Activated T-cell treated with anti-CD3 and anti-CD28 coated beads, Interleukin-2, amount 50 U/mL, for 72 hours (primary cell): ENCODE measurements around the gene ZNF184. TPM values are rescaled to one million over a fixed set of nuclear protein-coding genes. Genes with fewer than 3 reads are reported as not detected.

Experiments
- ATAC-seq, 2 donors: fragments of 150-1000 bp; cut with Tn5 transposase; replicated peaks in 1 of 2; 2 replicates each; pipeline ENCODE4 v1.10.0; 2021; ENCODE audit warnings: moderate library complexity in 2 of 2, mild to moderate bottlenecking in 1 of 2
- DNase-seq, 2 donors: peaks; one replicate each; pipeline ENCODE4 v3.0.0; 2021 to 2022; ENCODE audit warnings: mixed read lengths in 1 of 2
- H3K27ac Mint-ChIP-seq: one replicate; pipeline ENCODE4 v1.8.0; 2022; ENCODE audit warnings: mild to moderate bottlenecking, moderate library complexity, mixed read lengths
- H3K27me3 Mint-ChIP-seq: one replicate; pipeline ENCODE4 v1.8.0; 2022; ENCODE audit warnings: low read depth, mixed read lengths
- H3K36me3 Mint-ChIP-seq, 2 donors: one replicate each; pipeline ENCODE4 v1.8.0; 2022; ENCODE audit warnings: mixed read lengths in 2 of 2, mild to moderate bottlenecking in 1 of 2; ENCODE audit not compliant: insufficient read depth in 2 of 2
- H3K4me1 Mint-ChIP-seq: one replicate; pipeline ENCODE4 v1.8.0; 2022; ENCODE audit warnings: low read depth, mixed read lengths
- H3K4me3 Mint-ChIP-seq, 2 donors: one replicate each; pipeline ENCODE4 v1.8.0; 2022; ENCODE audit warnings: mild to moderate bottlenecking in 2 of 2, mixed read lengths in 2 of 2, moderate library complexity in 2 of 2
- H3K9me3 Mint-ChIP-seq, 2 donors: one replicate each; pipeline ENCODE4 v1.8.0; 2022; ENCODE audit warnings: mixed read lengths in 2 of 2
- total RNA-seq, 2 donors: library from RNA; stranded (reverse); gene quantifications; one replicate each; pipeline ENCODE4 v1.2.3, GENCODE V29; 2022

ZNF184 gene
- total RNA-seq, 2 donors from 2014 or later, result 12.3 to 13.1 TPM

GRCh38 chr6:27474172-27474465, 1.2 kb upstream of the ZNF184 start:
- peaks cover 0 to under 1% of the 10 kb centered on the region in 2 donors for H3K9me3 Mint-ChIP-seq
- H3K4me1 Mint-ChIP-seq, result peaks cover 37% of the 10 kb centered on the region
- DNase-seq, result no peak
- peaks cover 14% of the 10 kb centered on the region in 2 donors for H3K36me3 Mint-ChIP-seq
- no peaks in the 10 kb centered on the region for H3K27me3 Mint-ChIP-seq
- H3K4me3 Mint-ChIP-seq, result peak overlapping the region; percentile 30 to 86
- ATAC-seq, result no peak
- H3K27ac Mint-ChIP-seq, result no peak overlapping the region

- ATAC-seq, result peak; percentile 50 to 62
- Mint-ChIP-seq H3K27ac (peak overlapping the region; percentile 97), H3K36me3 (peaks cover 17 to 31% of the 10 kb centered on the region in 2 donors), H3K9me3 (peaks cover 0 to 1% of the 10 kb centered on the region in 2 donors), H3K4me3 (peak overlapping the region; percentile 86 to 99), H3K27me3 (no peaks in the 10 kb centered on the region), H3K4me1 (peaks cover 53% of the 10 kb centered on the region)
- peak; percentile 53 to 68 for DNase-seq
Observed at GRCh38 chr6:27472182-27472616, 706 bp downstream of the ZNF184 start.

DNA sequence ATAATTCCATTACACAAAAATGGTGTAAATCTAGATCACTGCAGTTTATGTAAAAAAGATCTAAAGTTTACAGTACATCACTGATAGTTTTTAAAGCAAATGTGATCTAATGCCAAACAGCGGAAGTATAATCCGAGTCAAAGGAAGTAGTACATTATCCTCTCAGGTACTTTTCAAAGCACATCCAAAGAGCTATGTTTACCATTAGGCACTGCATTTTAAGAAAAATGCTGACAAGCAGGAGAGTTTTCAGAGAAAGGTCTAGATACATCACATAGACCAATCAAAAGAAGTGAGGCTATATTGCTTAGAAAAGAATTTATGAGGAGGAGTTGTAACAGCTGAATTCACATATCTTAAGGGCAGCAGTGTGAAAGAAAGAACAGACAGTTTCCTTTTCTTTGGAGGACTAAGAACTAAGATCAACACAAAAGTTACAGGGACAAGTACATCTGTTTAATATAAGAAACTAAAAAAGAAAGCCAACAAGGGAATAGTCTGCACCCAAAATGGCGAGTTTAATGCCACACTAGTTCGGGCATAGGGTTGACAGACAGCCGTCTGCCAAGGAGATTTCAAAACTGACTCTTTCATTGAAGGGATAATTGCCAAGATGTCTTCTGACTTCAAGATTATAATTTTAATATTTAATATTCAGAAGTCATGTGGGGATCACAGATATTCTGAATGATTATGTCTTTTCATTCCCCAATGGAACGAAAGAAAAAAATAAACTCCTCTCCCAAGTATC, 1.4 kb downstream of the ZNF184 start:
- no peaks in the 10 kb centered on the region for H3K27me3 Mint-ChIP-seq
- peak overlapping the region; percentile 97 for H3K27ac Mint-ChIP-seq
- H3K4me1 Mint-ChIP-seq, result peaks cover 55% of the 10 kb centered on the region
- no peak for ATAC-seq
- no peak for DNase-seq
- peaks cover 3 to 6% of the 10 kb centered on the region in 2 donors for H3K9me3 Mint-ChIP-seq
- H3K36me3 Mint-ChIP-seq, result peaks cover 23 to 37% of the 10 kb centered on the region in 2 donors
- peak overlapping the region; percentile 86 to 99 for H3K4me3 Mint-ChIP-seq

DNA sequence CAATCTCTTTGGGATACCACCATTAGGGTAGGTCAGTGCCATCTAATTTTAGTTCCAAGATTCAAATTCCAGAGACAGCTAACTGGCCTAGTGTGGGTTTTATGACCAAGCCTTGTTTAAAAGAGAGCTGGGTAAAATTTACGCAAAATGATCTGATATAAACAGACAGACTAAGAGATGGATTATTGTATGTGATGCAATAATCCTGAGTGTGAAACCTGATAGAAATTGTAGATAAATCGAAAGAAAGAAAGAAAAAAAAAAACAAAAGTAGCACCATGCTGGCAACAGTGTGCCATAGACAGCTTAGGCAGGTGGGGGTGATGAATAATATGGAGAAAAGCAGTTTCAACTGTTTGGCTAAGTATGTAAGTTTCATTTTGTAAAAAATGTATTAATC, 2.9 kb downstream of the ZNF184 start:
- no peaks in the 10 kb centered on the region for H3K27me3 Mint-ChIP-seq
- peaks cover 28 to 43% of the 10 kb centered on the region in 2 donors for H3K36me3 Mint-ChIP-seq
- H3K27ac Mint-ChIP-seq, result peak overlapping the region; percentile 61
- peaks cover 3 to 6% of the 10 kb centered on the region in 2 donors for H3K9me3 Mint-ChIP-seq
- H3K4me3 Mint-ChIP-seq, result peak overlapping the region; percentile 5 to 78
- DNase-seq, result no peak
- peaks cover 61% of the 10 kb centered on the region for H3K4me1 Mint-ChIP-seq
- ATAC-seq, result no peak

- Mint-ChIP-seq H3K4me3 (peak overlapping the region in 1 of 2 donors; percentile 39), H3K36me3 (peaks cover 29 to 54% of the 10 kb centered on the region in 2 donors), H3K9me3 (peaks cover 6% of the 10 kb centered on the region in 2 donors), H3K27ac (peak overlapping the region; percentile 72), H3K27me3 (no peaks in the 10 kb centered on the region), H3K4me1 (peaks cover 61% of the 10 kb centered on the region)
- ATAC-seq (no peak), DNase-seq (no peak)
Observed at GRCh38 chr6:27468334-27468733, 4.6 kb downstream of the ZNF184 start.

DNA sequence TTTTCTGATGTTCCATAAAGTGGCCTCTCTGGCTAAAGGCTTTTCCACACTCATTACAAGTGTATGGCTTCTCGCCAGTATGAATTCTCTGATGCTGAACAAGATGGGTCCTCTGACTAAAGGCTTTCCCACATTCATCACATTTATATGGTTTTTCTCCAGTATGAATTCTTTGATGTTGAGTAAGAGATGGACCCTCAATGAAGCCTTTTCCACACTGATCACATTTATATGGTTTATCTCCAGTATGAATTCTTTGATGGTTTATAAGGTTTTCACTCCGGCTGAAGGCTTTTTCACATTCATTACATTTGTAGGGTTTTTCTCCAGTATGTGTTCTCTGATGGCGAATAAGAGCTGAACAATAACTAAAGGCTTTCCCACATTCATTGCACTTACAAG, 20.4 kb downstream of the ZNF184 start:
- Mint-ChIP-seq H3K9me3 (peaks cover 27 to 50% of the 10 kb centered on the region in 2 donors), H3K36me3 (peaks cover 75 to 89% of the 10 kb centered on the region in 2 donors), H3K4me3 (no peak overlapping the region), H3K4me1 (no peaks in the 10 kb centered on the region), H3K27me3 (no peaks in the 10 kb centered on the region), H3K27ac (no peak overlapping the region)
- ATAC-seq (no peak), DNase-seq (no peak)

GRCh38 chr6:27451660-27452390, 21.1 kb downstream of the ZNF184 start:
- Mint-ChIP-seq H3K4me1 (no peaks in the 10 kb centered on the region), H3K4me3 (no peak overlapping the region), H3K9me3 (peaks cover 26 to 50% of the 10 kb centered on the region in 2 donors), H3K27ac (no peak overlapping the region), H3K36me3 (peaks cover 72 to 88% of the 10 kb centered on the region in 2 donors), H3K27me3 (no peaks in the 10 kb centered on the region)
- no peak for DNase-seq
- ATAC-seq, result no peak

GRCh38 chr6:27448456-27448855, 24.4 kb downstream of the ZNF184 start:
- Mint-ChIP-seq H3K9me3 (peaks cover 16 to 37% of the 10 kb centered on the region in 2 donors), H3K27me3 (no peaks in the 10 kb centered on the region), H3K4me3 (no peak overlapping the region), H3K27ac (no peak overlapping the region), H3K4me1 (no peaks in the 10 kb centered on the region), H3K36me3 (peaks cover 49 to 61% of the 10 kb centered on the region in 2 donors)
- ATAC-seq, result no peak
- DNase-seq, result no peak

GRCh38 chr6:27442932-27443331, 30.0 kb downstream of the ZNF184 start:
- peaks cover 8 to 14% of the 10 kb centered on the region in 2 donors for H3K9me3 Mint-ChIP-seq
- ATAC-seq, result no peak

DNA sequence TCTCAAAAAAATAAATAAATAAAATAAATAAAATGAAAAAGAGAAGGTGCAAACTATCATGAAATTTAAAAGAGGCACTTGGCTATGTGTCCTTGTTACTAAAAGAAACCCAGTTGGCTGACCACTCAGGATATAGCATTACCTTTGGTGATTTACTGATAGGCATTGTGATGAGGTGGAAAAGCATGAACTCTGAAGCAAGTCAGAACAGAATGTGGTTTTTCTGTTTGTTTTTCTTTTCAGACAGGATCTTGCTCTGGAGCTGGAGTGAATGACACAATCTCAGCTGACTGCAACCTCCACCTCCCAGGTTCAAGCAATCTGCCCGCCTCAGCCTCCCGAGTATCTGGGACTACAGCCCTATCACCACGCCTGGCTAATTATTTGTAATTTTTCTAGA, 31.9 kb downstream of the ZNF184 start:
- DNase-seq (no peak), ATAC-seq (no peak)
- Mint-ChIP-seq H3K36me3 (peaks cover 6 to 15% of the 10 kb centered on the region in 2 donors), H3K9me3 (peaks cover 15 to 18% of the 10 kb centered on the region in 2 donors), H3K27ac (no peak overlapping the region), H3K27me3 (peaks cover 3% of the 10 kb centered on the region), H3K4me3 (no peak overlapping the region), H3K4me1 (no peaks in the 10 kb centered on the region)

More at GRCh38 chr6:27442932-27443331, 30.0 kb downstream of the ZNF184 start:
- DNase-seq, result no peak
- no peaks in the 10 kb centered on the region for H3K4me1 Mint-ChIP-seq
- no peak overlapping the region for H3K4me3 Mint-ChIP-seq
- H3K27me3 Mint-ChIP-seq, result no peaks in the 10 kb centered on the region
- H3K27ac Mint-ChIP-seq, result no peak overlapping the region
- peaks cover 11 to 20% of the 10 kb centered on the region in 2 donors for H3K36me3 Mint-ChIP-seq

- H3K36me3 Mint-ChIP-seq, result peaks cover 5 to 10% of the 10 kb centered on the region in 2 donors
- ATAC-seq (no peak), DNase-seq (no peak)
- peaks cover 9% of the 10 kb centered on the region for H3K27me3 Mint-ChIP-seq
- no peak overlapping the region for H3K27ac Mint-ChIP-seq
- H3K4me1 Mint-ChIP-seq, result no peaks in the 10 kb centered on the region
- no peak overlapping the region for H3K4me3 Mint-ChIP-seq
- H3K9me3 Mint-ChIP-seq, result peaks cover 15 to 18% of the 10 kb centered on the region in 2 donors
Observed at GRCh38 chr6:27439371-27439770, 33.5 kb downstream of the ZNF184 start.

DNA sequence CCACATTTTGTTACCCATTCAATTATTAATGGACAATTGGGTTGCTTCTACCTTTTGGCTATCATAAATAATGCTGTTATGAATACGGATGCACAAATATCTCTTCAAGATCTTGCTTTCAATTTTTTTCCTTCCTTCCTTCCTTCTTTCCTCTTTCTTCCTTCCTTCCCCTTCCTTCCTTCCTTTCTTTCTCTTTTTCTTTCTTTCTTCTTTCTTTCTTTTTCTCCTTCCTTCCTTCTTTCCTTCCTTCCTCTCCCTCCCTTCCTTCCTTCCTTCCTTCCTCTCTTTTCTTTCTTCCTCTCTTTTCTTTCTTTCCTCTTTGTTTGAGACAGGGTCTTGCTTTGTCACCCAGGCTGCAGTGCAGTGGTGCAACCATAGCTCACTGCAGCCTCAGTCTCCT, 39.2 kb downstream of the ZNF184 start:
- DNase-seq (no peak), ATAC-seq (no peak)
- Mint-ChIP-seq H3K9me3 (peaks cover 17% of the 10 kb centered on the region in 2 donors), H3K27ac (no peak overlapping the region), H3K4me3 (no peak overlapping the region), H3K27me3 (peaks cover 20% of the 10 kb centered on the region), H3K4me1 (no peaks in the 10 kb centered on the region), H3K36me3 (peaks cover 3 to 5% of the 10 kb centered on the region in 2 donors)

- Mint-ChIP-seq H3K4me1 (no peaks in the 10 kb centered on the region), H3K9me3 (peaks cover 6% of the 10 kb centered on the region in 2 donors), H3K27me3 (peaks cover 8% of the 10 kb centered on the region), H3K27ac (no peak overlapping the region), H3K36me3 (peaks cover 0 to 1% of the 10 kb centered on the region in 2 donors), H3K4me3 (no peak overlapping the region)
- ATAC-seq (no peak), DNase-seq (no peak)
Observed at GRCh38 chr6:27428966-27429365, 43.9 kb downstream of the ZNF184 start.
